Measurements from ENCODE around the gene RASA2. TPM values are rescaled to one million over a fixed set of nuclear protein-coding genes. Genes with fewer than 3 reads are reported as not detected.

RASA2 gene
- total RNA-seq, 2 donors from 2014 or later: 3.3 to 5.1 TPM

DNA sequence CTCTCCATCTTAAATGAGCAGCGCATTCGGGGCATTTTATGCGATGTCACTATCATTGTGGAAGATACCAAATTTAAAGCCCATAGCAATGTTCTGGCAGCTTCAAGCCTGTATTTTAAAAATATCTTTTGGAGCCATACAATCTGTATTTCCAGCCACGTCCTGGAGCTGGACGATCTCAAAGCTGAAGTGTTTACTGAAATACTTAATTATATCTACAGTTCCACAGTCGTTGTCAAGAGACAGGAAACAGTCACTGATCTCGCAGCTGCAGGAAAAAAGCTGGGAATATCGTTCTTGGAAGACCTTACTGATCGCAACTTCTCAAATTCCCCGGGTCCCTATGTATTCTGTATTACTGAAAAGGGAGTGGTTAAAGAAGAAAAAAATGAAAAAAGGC, 44.4 kb upstream of the RASA2 start:
- TF ChIP-seq, protein P1, sequence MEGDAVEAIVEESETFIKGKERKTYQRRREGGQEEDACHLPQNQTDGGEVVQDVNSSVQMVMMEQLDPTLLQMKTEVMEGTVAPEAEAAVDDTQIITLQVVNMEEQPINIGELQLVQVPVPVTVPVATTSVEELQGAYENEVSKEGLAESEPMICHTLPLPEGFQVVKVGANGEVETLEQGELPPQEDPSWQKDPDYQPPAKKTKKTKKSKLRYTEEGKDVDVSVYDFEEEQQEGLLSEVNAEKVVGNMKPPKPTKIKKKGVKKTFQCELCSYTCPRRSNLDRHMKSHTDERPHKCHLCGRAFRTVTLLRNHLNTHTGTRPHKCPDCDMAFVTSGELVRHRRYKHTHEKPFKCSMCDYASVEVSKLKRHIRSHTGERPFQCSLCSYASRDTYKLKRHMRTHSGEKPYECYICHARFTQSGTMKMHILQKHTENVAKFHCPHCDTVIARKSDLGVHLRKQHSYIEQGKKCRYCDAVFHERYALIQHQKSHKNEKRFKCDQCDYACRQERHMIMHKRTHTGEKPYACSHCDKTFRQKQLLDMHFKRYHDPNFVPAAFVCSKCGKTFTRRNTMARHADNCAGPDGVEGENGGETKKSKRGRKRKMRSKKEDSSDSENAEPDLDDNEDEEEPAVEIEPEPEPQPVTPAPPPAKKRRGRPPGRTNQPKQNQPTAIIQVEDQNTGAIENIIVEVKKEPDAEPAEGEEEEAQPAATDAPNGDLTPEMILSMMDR (IDR thresholded peaks at IDR 0.05): no peak
- peaks cover 0 to 52% of the 10 kb centered on the region in 2 donors for H3K4me1 ChIP-seq
- H3K4me3 ChIP-seq: no peak overlapping the region
- no peaks in the 10 kb centered on the region for H3K27me3 ChIP-seq
- DNase-seq (ENCODE audit: low spot score): no peak
- H3K27ac ChIP-seq: peak overlapping the region; percentile 76 to 77
- peaks cover 63% of the 10 kb centered on the region for H3K36me3 ChIP-seq
- no peaks in the 10 kb centered on the region for H3K9me3 ChIP-seq

DNA sequence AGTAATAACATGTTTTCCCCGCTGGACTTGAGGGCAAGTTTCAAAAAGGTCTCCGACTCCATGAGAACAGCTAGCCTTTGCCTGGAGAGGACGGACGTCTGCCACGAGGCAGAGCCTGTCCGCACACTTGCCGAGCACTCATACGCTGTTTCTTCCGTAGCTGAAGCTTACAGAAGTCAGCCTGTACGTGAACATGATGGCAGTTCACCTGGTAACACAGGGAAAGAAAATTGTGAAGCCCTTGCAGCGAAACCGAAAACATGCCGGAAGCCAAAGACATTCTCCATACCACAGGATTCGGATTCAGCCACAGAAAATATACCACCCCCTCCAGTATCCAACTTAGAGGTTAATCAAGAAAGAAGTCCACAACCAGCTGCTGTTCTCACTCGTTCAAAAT, 43.9 kb upstream of the RASA2 start:
- Histone ChIP-seq H3K27ac (peak overlapping the region; percentile 76 to 77), H3K27me3 (no peaks in the 10 kb centered on the region), H3K4me1 (peaks cover 0 to 52% of the 10 kb centered on the region in 2 donors), H3K9me3 (no peaks in the 10 kb centered on the region), H3K36me3 (peaks cover 62% of the 10 kb centered on the region), H3K4me3 (no peak overlapping the region)
- TF ChIP-seq, protein P1 (IDR thresholded peaks at IDR 0.05): no peak
- DNase-seq (ENCODE audit: low spot score): no peak

DNA sequence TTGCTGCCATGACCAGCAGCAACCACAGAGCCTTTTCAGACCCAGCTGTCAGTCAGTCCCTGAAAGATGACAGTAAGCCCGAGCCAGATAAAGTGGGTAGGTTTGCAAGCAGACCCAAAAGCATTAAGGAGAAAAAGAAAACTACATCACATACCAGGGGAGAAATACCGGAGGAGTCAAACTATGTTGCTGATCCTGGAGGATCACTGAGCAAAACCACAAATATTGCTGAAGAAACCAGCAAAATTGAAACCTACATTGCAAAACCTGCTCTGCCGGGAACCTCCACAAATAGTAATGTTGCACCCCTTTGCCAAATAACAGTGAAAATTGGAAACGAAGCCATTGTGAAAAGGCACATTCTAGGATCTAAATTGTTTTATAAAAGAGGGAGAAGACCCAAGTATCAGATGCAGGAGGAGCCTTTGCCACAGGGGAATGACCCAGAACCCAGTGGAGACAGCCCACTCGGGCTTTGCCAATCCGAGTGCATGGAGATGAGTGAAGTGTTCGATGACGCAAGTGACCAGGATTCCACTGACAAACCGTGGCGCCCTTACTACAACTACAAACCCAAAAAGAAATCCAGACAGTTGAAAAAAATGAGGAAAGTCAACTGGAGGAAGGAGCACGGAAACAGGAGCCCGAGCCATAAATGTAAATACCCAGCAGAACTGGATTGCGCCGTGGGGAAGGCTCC, 42.1 kb upstream of the RASA2 start:
- Histone ChIP-seq H3K27ac (peak overlapping the region in 1 of 2 donors; percentile 7), H3K27me3 (no peaks in the 10 kb centered on the region), H3K9me3 (no peaks in the 10 kb centered on the region), H3K4me1 (peaks cover 0 to 47% of the 10 kb centered on the region in 2 donors), H3K4me3 (no peak overlapping the region), H3K36me3 (peaks cover 50% of the 10 kb centered on the region)
- DNase-seq (ENCODE audit: low spot score): no peak
- TF ChIP-seq, protein P1 (IDR thresholded peaks at IDR 0.05): no peak

DNA sequence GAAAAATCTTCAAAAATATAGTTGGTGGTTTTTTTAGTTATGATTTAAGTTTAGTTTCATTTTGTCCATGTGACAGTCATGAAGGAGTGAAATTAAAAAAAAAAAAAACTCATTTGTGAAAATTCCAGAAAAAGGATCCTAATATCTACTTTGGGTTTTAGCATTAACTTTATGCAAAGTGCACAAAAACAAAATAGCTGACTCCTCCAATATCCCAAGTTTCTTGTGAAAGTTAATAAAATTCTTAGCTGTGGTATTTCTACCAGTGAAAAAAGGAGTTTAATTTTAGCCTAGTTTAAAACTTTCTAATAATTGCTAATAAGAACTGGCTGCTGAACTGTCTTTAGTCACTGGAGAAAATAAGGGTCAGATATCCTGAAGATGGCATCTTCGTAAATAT, 40.8 kb upstream of the RASA2 start:
- no peak overlapping the region for H3K27ac ChIP-seq
- H3K36me3 ChIP-seq: peaks cover 50% of the 10 kb centered on the region
- no peak for DNase-seq (ENCODE audit: low spot score)
- peaks cover 0 to 38% of the 10 kb centered on the region in 2 donors for H3K4me1 ChIP-seq
- TF ChIP-seq, protein P1 (IDR thresholded peaks at IDR 0.05): no peak
- no peaks in the 10 kb centered on the region for H3K9me3 ChIP-seq
- no peaks in the 10 kb centered on the region for H3K27me3 ChIP-seq
- no peak overlapping the region for H3K4me3 ChIP-seq

DNA sequence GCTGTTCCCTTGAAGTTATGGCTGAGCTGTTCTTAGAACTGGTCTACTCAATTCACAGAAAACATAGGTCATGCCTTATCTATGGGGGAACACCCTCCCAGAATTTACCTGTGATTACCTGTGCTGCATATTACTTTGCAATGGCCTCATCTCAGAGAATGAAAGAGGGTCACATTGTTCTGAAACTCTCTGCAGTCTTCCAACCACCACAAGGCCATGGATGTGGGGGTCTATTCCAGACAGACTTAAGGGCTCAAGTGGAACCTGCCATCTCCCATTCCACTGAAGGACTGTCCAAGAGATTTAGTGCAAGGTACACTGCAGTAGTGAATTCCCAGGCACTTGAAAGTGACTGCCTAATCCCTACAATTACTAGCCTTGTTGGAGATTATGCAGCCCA, 40.1 kb upstream of the RASA2 start:
- Histone ChIP-seq H3K4me1 (peaks cover 0 to 33% of the 10 kb centered on the region in 2 donors), H3K27me3 (no peaks in the 10 kb centered on the region), H3K36me3 (peaks cover 50% of the 10 kb centered on the region), H3K9me3 (no peaks in the 10 kb centered on the region), H3K27ac (no peak overlapping the region), H3K4me3 (no peak overlapping the region)
- DNase-seq (ENCODE audit: low spot score): no peak
- TF ChIP-seq, protein P1 (IDR thresholded peaks at IDR 0.05): no peak

DNA sequence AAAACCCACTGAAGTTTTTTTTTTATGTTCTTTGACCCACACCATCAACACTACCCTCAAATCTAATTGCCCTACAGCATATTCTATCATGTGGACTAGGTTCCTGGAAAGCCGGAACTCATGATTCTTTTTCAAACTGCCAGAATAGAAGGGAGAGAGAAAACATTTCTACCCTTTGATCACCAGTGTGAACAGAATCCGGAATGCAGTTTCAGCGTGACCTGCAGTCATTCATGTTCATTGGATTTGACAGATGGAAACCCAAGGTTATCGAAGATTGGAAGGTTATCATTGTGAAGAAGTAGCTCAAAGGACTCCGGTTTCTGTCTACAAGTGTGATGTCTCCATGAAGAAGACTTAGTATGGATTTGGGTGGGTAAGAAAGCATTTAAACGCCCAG, 39.4 kb upstream of the RASA2 start:
- no peaks in the 10 kb centered on the region for H3K9me3 ChIP-seq
- DNase-seq (ENCODE audit: low spot score): no peak
- no peaks in the 10 kb centered on the region for H3K27me3 ChIP-seq
- peaks cover 50% of the 10 kb centered on the region for H3K36me3 ChIP-seq
- H3K27ac ChIP-seq: no peak overlapping the region
- peaks cover 0 to 33% of the 10 kb centered on the region in 2 donors for H3K4me1 ChIP-seq
- no peak overlapping the region for H3K4me3 ChIP-seq
- TF ChIP-seq, protein P1 (IDR thresholded peaks at IDR 0.05): no peak

Data from right atrium auricular region (tissue), 2 donors.